ENCODE measurements around the gene APBB2. TPM values are rescaled to one million over a fixed set of nuclear protein-coding genes. Genes with fewer than 3 reads are reported as not detected.

The APBB2 gene
- total RNA-seq, 4 donors from 2014 or later: 139 to 248 (median 203) TPM

DNA sequence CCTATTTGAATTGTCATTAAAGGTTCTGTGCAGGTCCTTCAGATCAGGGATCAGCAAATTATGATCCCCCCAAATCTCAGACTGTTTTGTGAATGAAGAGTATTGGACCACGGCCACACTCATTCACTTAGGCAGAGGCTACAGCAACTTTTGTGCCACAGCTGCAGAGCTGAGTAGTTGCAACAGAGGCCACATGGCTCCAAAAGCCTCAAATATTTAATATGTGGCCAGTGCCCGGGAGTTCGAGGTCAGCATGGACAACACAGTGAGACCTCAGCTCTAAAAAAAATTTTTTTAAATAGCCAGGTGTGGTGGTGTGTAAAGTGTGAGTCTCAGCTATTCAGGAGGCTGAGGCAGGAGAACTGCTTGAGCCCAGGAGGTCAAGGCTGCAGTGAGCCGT is 363.8 kb downstream of the APBB2 start:
- H3K4me3 ChIP-seq: no peak overlapping the region
- no peak for TF ChIP-seq POLR2A (IDR thresholded peaks at IDR 0.05)
- TF ChIP-seq EP300 (IDR thresholded peaks at IDR 0.05): no peak
- TF ChIP-seq, protein P1, sequence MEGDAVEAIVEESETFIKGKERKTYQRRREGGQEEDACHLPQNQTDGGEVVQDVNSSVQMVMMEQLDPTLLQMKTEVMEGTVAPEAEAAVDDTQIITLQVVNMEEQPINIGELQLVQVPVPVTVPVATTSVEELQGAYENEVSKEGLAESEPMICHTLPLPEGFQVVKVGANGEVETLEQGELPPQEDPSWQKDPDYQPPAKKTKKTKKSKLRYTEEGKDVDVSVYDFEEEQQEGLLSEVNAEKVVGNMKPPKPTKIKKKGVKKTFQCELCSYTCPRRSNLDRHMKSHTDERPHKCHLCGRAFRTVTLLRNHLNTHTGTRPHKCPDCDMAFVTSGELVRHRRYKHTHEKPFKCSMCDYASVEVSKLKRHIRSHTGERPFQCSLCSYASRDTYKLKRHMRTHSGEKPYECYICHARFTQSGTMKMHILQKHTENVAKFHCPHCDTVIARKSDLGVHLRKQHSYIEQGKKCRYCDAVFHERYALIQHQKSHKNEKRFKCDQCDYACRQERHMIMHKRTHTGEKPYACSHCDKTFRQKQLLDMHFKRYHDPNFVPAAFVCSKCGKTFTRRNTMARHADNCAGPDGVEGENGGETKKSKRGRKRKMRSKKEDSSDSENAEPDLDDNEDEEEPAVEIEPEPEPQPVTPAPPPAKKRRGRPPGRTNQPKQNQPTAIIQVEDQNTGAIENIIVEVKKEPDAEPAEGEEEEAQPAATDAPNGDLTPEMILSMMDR (IDR thresholded peaks at IDR 0.05): no peak
- no peak for DNase-seq (ENCODE audit: low spot score in 2 of 2)

GRCh38 chr4:40848940-40849339 is 365.4 kb downstream of the APBB2 start:
- DNase-seq (ENCODE audit: low spot score in 2 of 2): no peak
- no peaks in the 10 kb centered on the region for H3K9me3 ChIP-seq
- H3K27ac ChIP-seq: no peak overlapping the region
- no peaks in the 10 kb centered on the region for H3K36me3 ChIP-seq
- 81 to 90% methylated on average over 3 of the region's 3 CpGs for WGBS, 2 donors
- no peak overlapping the region for H3K4me3 ChIP-seq
- H3K4me1 ChIP-seq: no peaks in the 10 kb centered on the region
- no peaks in the 10 kb centered on the region for H3K27me3 ChIP-seq
- no peak for TF ChIP-seq POLR2A (IDR thresholded peaks at IDR 0.05)
- TF ChIP-seq, protein P1 (IDR thresholded peaks at IDR 0.05): no peak
- TF ChIP-seq EP300 (IDR thresholded peaks at IDR 0.05): no peak

More for the DNA sequence above, 363.8 kb downstream of the APBB2 start:
- WGBS, 2 donors: 90 to 93% methylated on average over 4 of the region's 4 CpGs
- Histone ChIP-seq H3K36me3 (no peaks in the 10 kb centered on the region), H3K27me3 (no peaks in the 10 kb centered on the region), H3K9me3 (no peaks in the 10 kb centered on the region), H3K4me1 (no peaks in the 10 kb centered on the region), H3K27ac (no peak overlapping the region)

- no peaks in the 10 kb centered on the region for H3K27me3 ChIP-seq
- H3K27ac ChIP-seq: no peak overlapping the region
- no peak overlapping the region for H3K4me3 ChIP-seq
- no peaks in the 10 kb centered on the region for H3K36me3 ChIP-seq
- no peaks in the 10 kb centered on the region for H3K4me1 ChIP-seq
- DNase-seq (ENCODE audit: low spot score in 2 of 2): no peak
- 70 to 73% methylated on average over 5 of the region's 5 CpGs for WGBS, 2 donors
- TF ChIP-seq POLR2A (IDR thresholded peaks at IDR 0.05) (no peak), EP300 (IDR thresholded peaks at IDR 0.05) (no peak)
- TF ChIP-seq, protein P1 (IDR thresholded peaks at IDR 0.05): no peak
- H3K9me3 ChIP-seq: no peaks in the 10 kb centered on the region
Measured at GRCh38 chr4:40848251-40848650, 366.1 kb downstream of the APBB2 start.

GRCh38 chr4:40846532-40846931 is 367.8 kb downstream of the APBB2 start:
- DNase-seq (ENCODE audit: low spot score in 2 of 2): no peak
- H3K36me3 ChIP-seq: peaks cover 0 to 9% (median 0%) of the 10 kb centered on the region in 3 donors
- no peaks in the 10 kb centered on the region for H3K9me3 ChIP-seq
- H3K4me3 ChIP-seq: no peak overlapping the region
- no peak overlapping the region for H3K27ac ChIP-seq
- TF ChIP-seq, protein P1 (IDR thresholded peaks at IDR 0.05): no peak
- TF ChIP-seq POLR2A (IDR thresholded peaks at IDR 0.05) (no peak), EP300 (IDR thresholded peaks at IDR 0.05) (no peak)
- 78 to 79% methylated on average over 5 of the region's 5 CpGs for WGBS, 2 donors
- H3K27me3 ChIP-seq: no peaks in the 10 kb centered on the region
- H3K4me1 ChIP-seq: no peaks in the 10 kb centered on the region

DNA sequence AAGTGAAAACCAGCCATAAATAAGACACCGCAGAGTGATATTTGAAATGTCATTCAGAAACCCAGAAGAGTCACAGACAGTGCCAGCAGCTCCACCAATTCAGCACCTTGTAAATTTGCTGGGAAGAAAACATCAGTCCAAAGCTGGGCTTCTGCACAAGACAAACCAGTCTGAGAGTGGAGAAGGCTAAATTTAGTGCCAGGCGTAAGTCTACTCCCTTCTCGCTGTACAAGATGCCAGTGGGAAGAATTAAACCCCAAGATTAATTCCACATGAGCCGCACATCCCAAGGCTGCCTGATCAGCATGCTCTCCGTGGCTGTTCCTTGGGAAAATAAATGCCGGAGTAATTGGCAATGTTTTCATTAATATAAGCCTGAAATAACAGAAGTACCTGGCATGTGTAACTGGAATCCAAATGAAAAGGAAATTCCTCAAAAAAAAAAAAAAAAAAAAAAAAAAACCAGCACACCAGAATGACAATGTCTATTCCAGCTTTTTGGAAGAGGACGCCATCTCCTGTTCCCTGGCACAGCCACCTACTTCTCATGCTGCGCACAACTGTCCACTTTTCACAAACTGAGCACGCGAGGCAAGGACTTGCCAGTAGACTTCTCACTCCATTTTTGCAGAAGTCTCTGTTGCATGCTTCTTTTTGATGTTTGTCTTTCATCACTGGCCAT is 369.0 kb downstream of the APBB2 start:
- no peak overlapping the region for H3K4me3 ChIP-seq
- no peaks in the 10 kb centered on the region for H3K4me1 ChIP-seq
- no peaks in the 10 kb centered on the region for H3K9me3 ChIP-seq
- TF ChIP-seq POLR2A (IDR thresholded peaks at IDR 0.05): no peak
- TF ChIP-seq EP300 (IDR thresholded peaks at IDR 0.05): no peak
- TF ChIP-seq, protein P1 (IDR thresholded peaks at IDR 0.05): no peak
- no peaks in the 10 kb centered on the region for H3K27me3 ChIP-seq
- WGBS, 2 donors: 65 to 67% methylated on average over 10 of the region's 10 CpGs
- H3K36me3 ChIP-seq: peaks cover 0 to 9% (median 0%) of the 10 kb centered on the region in 3 donors
- no peak overlapping the region for H3K27ac ChIP-seq
- DNase-seq (ENCODE audit: low spot score in 2 of 2): no peak

All from tibial nerve (tissue), 4 donors.